H9 (cell line): Measurements from ENCODE around the gene VGLL2. TPM values are rescaled to one million over a fixed set of nuclear protein-coding genes. Genes with fewer than 3 reads are reported as not detected.

Experiments
- DNase-seq: peaks from one replicate; pipeline ENCODE4 v3.0.0-alpha.2; 2017
- H2AFZ ChIP-seq: one replicate; pipeline ENCODE4 v1.6.1; 2013; ENCODE audit warnings: mild to moderate bottlenecking, low read length, control low read depth, moderate library complexity
- H2AK5ac ChIP-seq: 2 replicates; pipeline ENCODE4 v1.6.1; 2013; ENCODE audit warnings: low read length, control low read depth, mixed read lengths; ENCODE audit not compliant: insufficient read length
- H2BK120ac ChIP-seq: one replicate; pipeline ENCODE4 v1.6.1; 2013; ENCODE audit warnings: low read depth, mild to moderate bottlenecking, low read length, control low read depth, inconsistent platforms; ENCODE audit not compliant: poor library complexity, severe bottlenecking
- H2BK12ac ChIP-seq: 2 replicates; pipeline ENCODE4 v1.6.1; 2013; ENCODE audit warnings: low read length, control low read depth, mixed read lengths, low read depth; ENCODE audit not compliant: insufficient read length
- H2BK15ac ChIP-seq: 2 replicates; pipeline ENCODE4 v1.6.1; 2013; ENCODE audit warnings: low read depth, low read length, control low read depth
- H2BK20ac ChIP-seq: one replicate; pipeline ENCODE4 v1.6.1; 2013; ENCODE audit warnings: low read depth, mild to moderate bottlenecking, low read length, control low read depth, inconsistent platforms; ENCODE audit not compliant: poor library complexity, severe bottlenecking
- H2BK5ac ChIP-seq: 2 replicates; pipeline ENCODE4 v1.6.1; 2013; ENCODE audit warnings: low read length, control low read depth, mixed read lengths; ENCODE audit not compliant: insufficient read length
- H3K14ac ChIP-seq: 2 replicates; pipeline ENCODE4 v1.6.1; 2013; ENCODE audit warnings: low read length, control low read depth; ENCODE audit not compliant: insufficient read depth
- H3K18ac ChIP-seq: 2 replicates; pipeline ENCODE4 v1.6.1; 2013; ENCODE audit warnings: low read depth, mild to moderate bottlenecking, mixed read lengths, low read length, control low read depth; ENCODE audit not compliant: insufficient read length
- H3K23ac ChIP-seq: 2 replicates; pipeline ENCODE4 v1.6.1; 2013; ENCODE audit warnings: low read length, control low read depth, mixed read lengths, low read depth; ENCODE audit not compliant: insufficient read length
- H3K23me2 ChIP-seq: 2 replicates; pipeline ENCODE4 v1.6.1; 2013; ENCODE audit warnings: low read depth, mild to moderate bottlenecking, mixed read lengths, low read length, control low read depth; ENCODE audit not compliant: insufficient read length, poor library complexity, severe bottlenecking
- H3K27ac ChIP-seq: 2 replicates; pipeline ENCODE4 v1.5.1; 2013; ENCODE audit warnings: low read length, control low read depth, mixed read lengths, low read depth; ENCODE audit not compliant: insufficient read length
- H3K27me3 ChIP-seq: 2 replicates; pipeline ENCODE4 v1.6.1; 2013; ENCODE audit warnings: low read length, control low read depth, inconsistent platforms; ENCODE audit not compliant: insufficient read depth
- H3K4ac ChIP-seq: 2 replicates; pipeline ENCODE4 v1.6.1; 2013; ENCODE audit warnings: low read depth, mild to moderate bottlenecking, control low read depth, inconsistent platforms, low read length, moderate library complexity
- H3K4me1 ChIP-seq: 2 replicates; pipeline ENCODE4 v1.6.1; 2013; ENCODE audit warnings: low read length, control low read depth, inconsistent platforms; ENCODE audit not compliant: insufficient read depth
- H3K4me2 ChIP-seq: 2 replicates; pipeline ENCODE4 v1.6.1; 2013; ENCODE audit warnings: low read length, control low read depth, mixed read lengths; ENCODE audit not compliant: insufficient read length, insufficient read depth
- H3K56ac ChIP-seq: 2 replicates; pipeline ENCODE4 v1.6.1; 2013; ENCODE audit warnings: low read depth, mild to moderate bottlenecking, mixed read lengths, low read length, control low read depth; ENCODE audit not compliant: insufficient read length
- H3K79me1 ChIP-seq: 2 replicates; pipeline ENCODE4 v1.6.1; 2013; ENCODE audit warnings: low read depth, mild to moderate bottlenecking, moderate library complexity, low read length, control low read depth, inconsistent platforms; ENCODE audit not compliant: insufficient read depth, poor library complexity, severe bottlenecking
- H3K79me2 ChIP-seq: 2 replicates; pipeline ENCODE4 v1.6.1; 2013; ENCODE audit warnings: low read length, control low read depth, inconsistent platforms; ENCODE audit not compliant: insufficient read depth
- H3K9ac ChIP-seq: 2 replicates; pipeline ENCODE4 v1.6.1; 2013; ENCODE audit warnings: low read length, control low read depth, mixed read lengths; ENCODE audit not compliant: insufficient read length; ENCODE audit errors: extremely low read depth
- H3K9me3 ChIP-seq: one replicate; pipeline ENCODE4 v1.6.1; 2013; ENCODE audit warnings: low read depth, low read length, inconsistent platforms; ENCODE audit not compliant: control insufficient read depth
- H3T11ph ChIP-seq: one replicate; pipeline ENCODE4 v1.6.1; 2013; ENCODE audit warnings: mild to moderate bottlenecking, low read length, control low read depth, inconsistent platforms
- H4K20me1 ChIP-seq: one replicate; pipeline ENCODE4 v1.6.1; 2013; ENCODE audit not compliant: control insufficient read depth, insufficient read length, insufficient read depth
- H4K5ac ChIP-seq: 2 replicates; pipeline ENCODE4 v1.6.1; 2013; ENCODE audit warnings: low read depth, mild to moderate bottlenecking, mixed read lengths, low read length, control low read depth; ENCODE audit not compliant: insufficient read length
- H4K8ac ChIP-seq: replicated peaks from 2 replicates; pipeline ENCODE4 v1.6.1; 2013; ENCODE audit warnings: low read length, control low read depth, mixed read lengths, low read depth; ENCODE audit not compliant: insufficient read length
- H4K91ac ChIP-seq: 2 replicates; pipeline ENCODE4 v1.6.1; 2013; ENCODE audit warnings: low read depth, mild to moderate bottlenecking, moderate library complexity, mixed read lengths, low read length, control low read depth; ENCODE audit not compliant: insufficient read length
- H3K27ac Mint-ChIP-seq, 3 experiments: 2 replicates in 2 of 3; 3 replicates in 1 of 3; pipeline ENCODE4 v1.8.0; 2020 to 2021; ENCODE audit warnings: mixed read lengths in 3 of 3, mild to moderate bottlenecking in 1 of 3, moderate library complexity in 1 of 3
- H3K27me3 Mint-ChIP-seq: 2 replicates; pipeline ENCODE4 v1.8.0; 2021; ENCODE audit warnings: low read depth, mild to moderate bottlenecking, moderate library complexity, mixed read lengths
- H3K36me3 Mint-ChIP-seq, 3 experiments: 2 replicates in 2 of 3; 3 replicates in 1 of 3; pipeline ENCODE4 v1.8.0; 2020 to 2021; ENCODE audit warnings: low read depth in 3 of 3, mixed read lengths in 3 of 3; ENCODE audit not compliant: insufficient read depth in 1 of 3
- H3K4me1 Mint-ChIP-seq, 2 experiments: 2 replicates each; pipeline ENCODE4 v1.8.0; 2020; ENCODE audit warnings: mixed read lengths in 2 of 2
- H3K4me3 Mint-ChIP-seq, 2 experiments: 2 replicates in 1 of 2; 3 replicates in 1 of 2; pipeline ENCODE4 v1.8.0; 2020 to 2021; ENCODE audit warnings: mild to moderate bottlenecking in 2 of 2, mixed read lengths in 2 of 2, moderate library complexity in 1 of 2
- H3K9me3 Mint-ChIP-seq, 2 experiments: 2 replicates in 1 of 2; 3 replicates in 1 of 2; pipeline ENCODE4 v1.8.0; 2020; ENCODE audit warnings: mild to moderate bottlenecking in 2 of 2, mixed read lengths in 2 of 2, moderate library complexity in 1 of 2
- CTCF ChIP-seq: fragments of 200-600 bp; sonication (generic); conservative IDR thresholded peaks from 3 replicates; pipeline ENCODE4 v1.8.0; 2021; ENCODE audit warnings: antibody characterized with exemption, mild to moderate bottlenecking
- WGBS: extraction: QIAGEN DNeasy Blood & Tissue Kit; methylation state at CpG from one replicate; pipeline ENCODE4 v1.1.7; 2013; ENCODE audit warnings: missing lambda C conversion rate, low lambda C conversion rate, mixed read lengths; ENCODE audit not compliant: insufficient read length; ENCODE audit errors: extremely low coverage; 5-methylcytosine and 5-hydroxymethylcytosine counted together
- total RNA-seq: library from RNA; stranded (reverse); gene quantifications from 2 replicates; pipeline ENCODE4 v1.2.1, GENCODE V29; 2021

The VGLL2 gene
- total RNA-seq, 1 experiment from 2014 or later = not detected

GRCh38 chr6:117272032-117272866, 6.9 kb downstream of the VGLL2 start:
- peak overlapping the region; percentile 22 for H3K4me2 ChIP-seq

More at GRCh38 chr6:117272032-117272866, 6.9 kb downstream of the VGLL2 start:
- Histone ChIP-seq H2AFZ (no peak overlapping the region), H2BK5ac (no peak overlapping the region), H4K5ac (no peak overlapping the region), H3K14ac (no peak overlapping the region), H3T11ph (no peak overlapping the region), H3K79me1 (no peaks in the 10 kb centered on the region), H3K23me2 (peaks cover 4% of the 10 kb centered on the region), H3K9me3 (no peaks in the 10 kb centered on the region), H2BK12ac (no peak overlapping the region), H2BK15ac (no peak overlapping the region), H3K18ac (no peak overlapping the region), H2BK20ac (no peak overlapping the region), H4K20me1 (no peaks in the 10 kb centered on the region), H4K8ac (no peak overlapping the region), H3K23ac (no peak overlapping the region), H3K56ac (no peak overlapping the region), H2BK120ac (no peak overlapping the region), H3K4me1 (no peaks in the 10 kb centered on the region), H3K27me3 (peaks cover 45% of the 10 kb centered on the region), H3K27ac (no peak overlapping the region), H3K4ac (no peak overlapping the region), H3K9ac (no peak overlapping the region), H2AK5ac (no peak overlapping the region), H4K91ac (no peak overlapping the region), H3K79me2 (no peaks in the 10 kb centered on the region)
- DNase-seq = peak; percentile 33
- Mint-ChIP-seq H3K9me3 (no peaks in the 10 kb centered on the region; a peak in 1 of 5 replicates), H3K27me3 (peaks cover 87% of the 10 kb centered on the region), H3K27ac (no peak overlapping the region), H3K4me3 (peak overlapping the region in 1 of 2 experiments; percentile 70; a peak in 2 of 5 replicates), H3K4me1 (peaks cover 8 to 28% of the 10 kb centered on the region in 2 experiments), H3K36me3 (no peaks in the 10 kb centered on the region)
- WGBS = no CpG with 5 or more reads among the region's 8 CpGs
- no peak for TF ChIP-seq CTCF
